Ovary (tissue), 9 donors: ENCODE measurements around the gene PPP6R3. TPM values are rescaled to one million over a fixed set of nuclear protein-coding genes. Genes with fewer than 3 reads are reported as not detected.
A peak's percentile ranks its signal among the peaks of the same experiment; 100 is the strongest.

Experiments
- DNase-seq, 5 donors: peaks; one replicate each; pipeline ENCODE4 v3.0.0-alpha.2; 2019 to 2020
- H3K27ac ChIP-seq, 2 donors: fragments of 200-600 bp; one replicate each; pipeline versions ENCODE4 v1.5.1 to v1.8.0; 2019 to 2022
- H3K27me3 ChIP-seq: fragments of 200-600 bp; one replicate; pipeline ENCODE4 v1.8.0; 2022
- H3K36me3 ChIP-seq: fragments of 200-600 bp; sonication (generic); one replicate; pipeline ENCODE4 v1.5.1; 2019
- H3K4me1 ChIP-seq: one replicate; pipeline ENCODE4 v1.8.1; 2013; ENCODE audit warnings: mild to moderate bottlenecking, moderate library complexity; ENCODE audit not compliant: insufficient read depth
- H3K4me3 ChIP-seq: fragments of 200-600 bp; sonication (generic); one replicate; pipeline ENCODE4 v1.5.1; 2017
- H3K9me3 ChIP-seq, 2 donors: fragments of 200-600 bp in 1 of 2; sonication (generic) in 1 of 2; one replicate each; pipeline versions ENCODE4 v1.5.1 to v1.8.1; 2013 to 2019; ENCODE audit warnings: mild to moderate bottlenecking in 1 of 2, moderate library complexity in 1 of 2
- EP300 ChIP-seq: sonication (generic); formaldehyde crosslinking; IDR thresholded peaks from one replicate; pipeline ENCODE4 v1.6.1; 2017; ENCODE audit warnings: antibody characterized with exemption
- POLR2A ChIP-seq: fragments of 450-650 bp; IDR thresholded peaks from one replicate; pipeline ENCODE4 v1.6.1; 2017; ENCODE audit warnings: antibody characterized with exemption, mild to moderate bottlenecking, moderate library complexity
- WGBS, 3 donors: extraction: QIAGEN DNeasy Blood & Tissue Kit in 1 of 3; methylation state at CpG; one replicate each; pipeline versions ENCODE4 v1.1.5 to v1.1.7; 2013 to 2017; 5-methylcytosine and 5-hydroxymethylcytosine counted together
- intact Hi-C, 4 donors: fragments of 100-400 bp; cut with DNase I; formaldehyde crosslinking; loops; one replicate each; pipeline versions ENCODE4 v1.11.0 to v1.15.1; 2022 to 2023
- polyA plus RNA-seq, 2 donors: library from polyadenylated mRNA; stranded (reverse); fragments of 200-250 nt in 1 of 2; fragments of 350-450 nt in 1 of 2; fragmentation: Illumina TruSeq in 1 of 2; extraction: RNeasy Lipid Tissue Mini Kit (QIAGEN cat#74804) in 1 of 2; gene quantifications; one replicate each; pipeline ENCODE4 v1.2.3, GENCODE V29; 2013 to 2014
- total RNA-seq, 7 donors: library from RNA; depleted of rRNA in 2 of 7; stranded (reverse); fragments of >200 nt in 2 of 7; fragmentation: NEBNext Ultra II Directional in 3 of 7; extraction: Animal tissue kit (Norgen Biotek cat#: 25700) in 3 of 7; gene quantifications; one replicate each; pipeline versions ENCODE4 v1.1.0 to v1.2.4, GENCODE V29; 2016 to 2023
- TF ChIP-seq, protein P1 (sequence below), 3 donors: fragments of 450-650 bp in 2 of 3; fragments of 200-600 bp in 1 of 3; IDR thresholded peaks; one replicate each; pipeline versions ENCODE4 v1.5.1 to v1.8.0; 2016 to 2022; ENCODE audit warnings: antibody characterized with exemption in 3 of 3, mild to moderate bottlenecking in 1 of 3
- donor health status: DM: no; HTN: no; CAD: no; lungs with moderate emphysema.
- donor health status: DM: no; HTN: no; CAD: no.
- donor health status: Bipolar disorder and iron deficiency.
- donor health status: DM: yes; HTN: yes; CAD: no.
- donor health status: DM: no; HTN: no; CAD: no.
- donor health status: DM: yes; HTN: yes; CAD: no.

Gene PPP6R3
- total and polyA plus RNA-seq, 9 donors, result 36.4 to 122 (median 103) TPM

DNA sequence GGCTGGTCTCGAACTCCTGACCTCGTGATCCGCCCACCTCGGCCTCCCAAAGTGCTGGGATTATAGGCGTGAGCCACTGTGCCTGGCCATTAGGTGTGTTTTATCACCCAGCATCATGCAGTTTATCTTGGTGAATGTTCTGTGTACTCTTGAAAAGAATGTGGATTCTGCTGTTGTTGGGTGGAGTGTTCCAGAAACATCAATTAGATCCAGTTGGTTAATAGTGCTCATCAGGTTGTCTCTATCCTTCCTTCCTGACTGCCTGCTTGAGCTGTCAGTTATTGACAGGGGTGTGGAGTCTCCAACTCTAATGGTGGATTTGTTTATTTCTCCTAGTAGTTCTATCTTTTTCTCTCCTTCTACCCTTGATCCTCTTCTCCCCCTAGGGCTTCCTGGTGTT is 30.2 kb upstream of the PPP6R3 start:
- Histone ChIP-seq H3K4me3 (no peak overlapping the region), H3K9me3 (peaks cover 0 to 6% of the 10 kb centered on the region in 2 donors), H3K27ac (no peak overlapping the region), H3K4me1 (no peaks in the 10 kb centered on the region), H3K27me3 (no peaks in the 10 kb centered on the region), H3K36me3 (peaks cover 6% of the 10 kb centered on the region)
- 95 to 100% (median 98%) methylated on average over 5 of the region's 5 CpGs for WGBS, 3 donors
- TF ChIP-seq, protein P1, sequence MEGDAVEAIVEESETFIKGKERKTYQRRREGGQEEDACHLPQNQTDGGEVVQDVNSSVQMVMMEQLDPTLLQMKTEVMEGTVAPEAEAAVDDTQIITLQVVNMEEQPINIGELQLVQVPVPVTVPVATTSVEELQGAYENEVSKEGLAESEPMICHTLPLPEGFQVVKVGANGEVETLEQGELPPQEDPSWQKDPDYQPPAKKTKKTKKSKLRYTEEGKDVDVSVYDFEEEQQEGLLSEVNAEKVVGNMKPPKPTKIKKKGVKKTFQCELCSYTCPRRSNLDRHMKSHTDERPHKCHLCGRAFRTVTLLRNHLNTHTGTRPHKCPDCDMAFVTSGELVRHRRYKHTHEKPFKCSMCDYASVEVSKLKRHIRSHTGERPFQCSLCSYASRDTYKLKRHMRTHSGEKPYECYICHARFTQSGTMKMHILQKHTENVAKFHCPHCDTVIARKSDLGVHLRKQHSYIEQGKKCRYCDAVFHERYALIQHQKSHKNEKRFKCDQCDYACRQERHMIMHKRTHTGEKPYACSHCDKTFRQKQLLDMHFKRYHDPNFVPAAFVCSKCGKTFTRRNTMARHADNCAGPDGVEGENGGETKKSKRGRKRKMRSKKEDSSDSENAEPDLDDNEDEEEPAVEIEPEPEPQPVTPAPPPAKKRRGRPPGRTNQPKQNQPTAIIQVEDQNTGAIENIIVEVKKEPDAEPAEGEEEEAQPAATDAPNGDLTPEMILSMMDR (IDR thresholded peaks at IDR 0.05), result no peak
- no peak for TF ChIP-seq EP300
- TF ChIP-seq POLR2A, result no peak
- intact Hi-C loops, result no loop called here
- DNase-seq, result no peak

DNA sequence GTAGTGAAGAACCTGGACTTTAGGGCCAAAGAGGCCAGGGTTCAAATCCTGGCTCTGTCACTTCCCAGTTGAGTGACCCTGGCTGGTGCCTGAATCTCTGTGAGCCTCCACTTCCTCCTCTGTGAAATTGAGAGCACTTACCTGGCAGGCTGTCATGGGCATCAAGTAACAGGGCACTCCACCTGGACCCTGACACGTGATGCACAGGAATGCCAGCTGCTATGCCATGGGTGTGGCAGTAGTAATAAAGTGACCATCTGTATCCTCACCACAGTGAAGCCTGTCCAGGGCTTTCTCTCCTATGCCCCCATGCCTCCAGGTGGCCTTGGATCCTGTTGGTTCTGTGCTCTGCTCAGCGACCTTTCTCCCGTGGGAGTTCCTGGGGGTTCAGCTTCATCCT is 29.8 kb upstream of the PPP6R3 start:
- intact Hi-C loops, result no loop called here
- TF ChIP-seq POLR2A (no peak), EP300 (no peak)
- TF ChIP-seq, protein P1 (IDR thresholded peaks at IDR 0.05), result no peak
- 81 to 92% (median 85%) methylated on average over 3 of the region's 3 CpGs for WGBS, 3 donors
- Histone ChIP-seq H3K4me1 (no peaks in the 10 kb centered on the region), H3K9me3 (peaks cover 0 to 6% of the 10 kb centered on the region in 2 donors), H3K4me3 (no peak overlapping the region), H3K27ac (no peak overlapping the region), H3K27me3 (no peaks in the 10 kb centered on the region), H3K36me3 (peaks cover 6% of the 10 kb centered on the region)
- no peak for DNase-seq

DNA sequence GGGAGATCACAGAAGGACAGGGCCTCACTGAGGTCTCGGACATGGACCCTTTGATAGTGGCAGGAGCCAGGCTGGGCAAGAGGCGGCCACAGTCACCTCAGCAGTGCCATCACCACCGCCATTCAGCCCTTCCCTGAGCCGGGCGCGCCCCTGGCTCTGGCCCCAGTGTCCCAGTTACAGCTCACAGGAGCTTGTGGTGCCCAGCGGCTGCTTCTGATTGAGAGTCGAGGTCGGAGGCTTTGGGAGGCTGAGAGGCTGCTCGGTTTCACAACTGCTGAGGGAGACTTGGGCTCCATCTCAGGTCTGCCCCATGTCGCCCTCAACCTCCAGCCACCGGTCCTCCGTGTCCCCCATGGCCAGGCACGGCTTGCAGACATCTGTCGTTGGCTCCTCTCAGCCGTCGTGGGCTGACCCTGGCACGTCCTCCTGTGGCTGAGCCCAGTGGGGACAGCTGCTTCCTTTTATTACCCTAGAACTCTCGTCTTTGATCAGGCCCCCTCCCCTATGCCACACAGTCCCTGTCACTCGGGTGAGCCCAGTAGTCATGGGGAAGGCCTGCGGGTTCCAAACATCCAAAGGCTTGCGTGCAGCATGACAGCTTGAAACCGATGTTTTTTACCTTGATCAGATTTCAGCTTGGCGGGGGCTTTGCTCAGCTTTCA is 28.4 kb upstream of the PPP6R3 start:
- WGBS, 3 donors, result 83 to 88% (median 86%) methylated on average over 24 of the region's 24 CpGs
- Histone ChIP-seq H3K27me3 (no peaks in the 10 kb centered on the region), H3K27ac (peak overlapping the region in 1 of 2 donors; percentile 19), H3K36me3 (peaks cover 4% of the 10 kb centered on the region), H3K4me3 (no peak overlapping the region), H3K9me3 (peaks cover 0 to 6% of the 10 kb centered on the region in 2 donors), H3K4me1 (no peaks in the 10 kb centered on the region)
- no peak for DNase-seq
- intact Hi-C loops, result no loop called here
- TF ChIP-seq, protein P1 (IDR thresholded peaks at IDR 0.05), result no peak
- TF ChIP-seq POLR2A, result no peak
- no peak for TF ChIP-seq EP300

DNA sequence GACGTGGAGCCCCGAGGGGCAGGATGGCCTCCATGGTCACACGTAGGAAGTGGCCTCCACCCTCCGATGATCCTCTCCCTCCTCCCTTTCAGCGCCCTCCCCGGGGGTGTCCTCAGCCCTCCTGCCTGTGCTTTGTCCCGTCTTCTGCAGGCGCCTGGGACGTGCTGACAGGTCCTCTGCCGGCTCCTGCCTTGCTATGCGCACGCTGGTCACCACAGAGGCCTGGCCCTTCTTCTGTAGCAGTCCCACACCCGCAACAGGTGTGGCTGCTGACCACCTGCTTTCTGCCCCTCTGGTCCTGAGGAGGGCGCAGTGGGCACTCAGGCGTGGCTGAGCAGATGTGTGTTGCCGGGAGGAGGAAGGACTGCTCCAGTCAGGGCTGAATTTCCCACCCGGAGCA is 27.7 kb upstream of the PPP6R3 start:
- Histone ChIP-seq H3K4me3 (no peak overlapping the region), H3K4me1 (no peaks in the 10 kb centered on the region), H3K36me3 (peaks cover 4% of the 10 kb centered on the region), H3K27ac (no peak overlapping the region), H3K27me3 (no peaks in the 10 kb centered on the region), H3K9me3 (peaks cover 0 to 6% of the 10 kb centered on the region in 2 donors)
- intact Hi-C loops, result no loop called here
- 88 to 89% (median 88%) methylated on average over 17 of the region's 17 CpGs for WGBS, 3 donors
- DNase-seq, result no peak
- TF ChIP-seq, protein P1 (IDR thresholded peaks at IDR 0.05), result no peak
- TF ChIP-seq POLR2A, result no peak
- TF ChIP-seq EP300, result no peak
